Measurements from ENCODE around the gene DHX57.
"Not testable (repeated sequence)": the region's sequence is repeated elsewhere in the genome, so short reads cannot be mapped to it uniquely, and the experiment has no call there.

Gene DHX57

DNA sequence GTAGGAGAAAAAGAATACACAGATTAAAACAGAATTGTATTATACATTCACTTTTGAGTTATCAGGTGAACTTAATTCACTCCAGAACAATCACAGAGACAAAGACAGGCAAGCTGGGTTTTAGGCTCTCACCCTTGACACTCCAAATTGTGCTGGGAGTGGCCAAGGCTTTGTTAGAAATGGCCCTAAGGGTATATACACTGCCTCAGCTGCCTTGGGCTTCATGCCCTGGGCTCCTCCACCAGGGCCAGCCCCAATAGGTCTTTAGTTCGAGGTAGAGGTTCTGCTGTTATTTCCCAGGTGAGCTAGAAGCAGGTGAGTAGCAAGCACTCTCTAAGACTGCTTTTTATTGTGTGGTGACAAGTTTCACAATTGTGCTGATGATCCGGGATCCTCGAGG, 77.8 kb downstream of the DHX57 start:
- DNase-seq (ENCODE audit: low read depth in 2 of 2) = no peak

GRCh38 chr2:38797250-38797676, 78.5 kb downstream of the DHX57 start:
- no peak for DNase-seq (ENCODE audit: low read depth in 2 of 2)

DNA sequence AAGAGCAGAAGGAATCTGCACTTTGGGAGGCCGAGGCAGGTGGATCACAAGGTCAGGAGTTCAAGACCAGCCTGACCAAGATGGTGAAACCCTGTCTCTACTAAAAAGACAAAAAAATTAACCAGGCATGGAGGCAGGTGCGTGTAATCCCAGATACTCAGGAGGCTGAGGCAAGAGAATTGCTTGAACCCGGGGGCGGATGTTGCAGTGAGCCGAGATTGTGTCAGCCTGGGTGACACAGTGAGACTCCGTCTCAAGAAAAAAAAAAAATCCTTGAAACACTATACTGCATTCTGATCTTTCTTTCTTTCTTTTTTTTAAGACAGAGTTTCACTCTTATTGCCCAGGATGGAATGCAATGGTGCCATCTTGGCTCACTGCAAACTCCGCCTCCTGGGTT, 80.7 kb downstream of the DHX57 start:
- not testable (repeated sequence) for DNase-seq (ENCODE audit: low read depth in 2 of 2)

- DNase-seq (ENCODE audit: low read depth in 2 of 2) = no peak
Measured at GRCh38 chr2:38794235-38794946, 81.3 kb downstream of the DHX57 start.

- DNase-seq (ENCODE audit: low read depth in 2 of 2) = no peak
Measured at GRCh38 chr2:38793511-38793910, 82.2 kb downstream of the DHX57 start.

- DNase-seq (ENCODE audit: low read depth in 2 of 2) = no peak
Measured at GRCh38 chr2:38792751-38793150, 83.0 kb downstream of the DHX57 start.

DNA sequence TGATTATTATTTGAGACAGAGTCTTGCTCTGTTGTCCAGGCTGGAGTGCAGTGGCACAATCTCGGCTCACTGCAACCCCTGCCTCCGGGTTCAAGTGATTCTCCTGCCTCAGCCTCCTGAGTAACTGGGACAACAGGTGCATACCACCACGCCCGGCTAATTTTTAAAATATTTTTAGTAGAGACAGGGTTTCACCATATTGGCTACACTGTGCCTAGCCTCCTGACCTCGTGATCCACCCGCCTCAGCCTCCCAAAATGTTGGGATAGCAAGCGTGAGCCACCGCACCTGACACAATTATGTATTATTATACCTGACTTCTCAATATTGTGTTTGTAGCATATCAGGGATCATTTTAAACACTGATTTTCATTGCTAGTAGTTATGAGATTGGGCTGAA, 83.4 kb downstream of the DHX57 start:
- DNase-seq (ENCODE audit: low read depth in 2 of 2) = not testable (repeated sequence)

DNA sequence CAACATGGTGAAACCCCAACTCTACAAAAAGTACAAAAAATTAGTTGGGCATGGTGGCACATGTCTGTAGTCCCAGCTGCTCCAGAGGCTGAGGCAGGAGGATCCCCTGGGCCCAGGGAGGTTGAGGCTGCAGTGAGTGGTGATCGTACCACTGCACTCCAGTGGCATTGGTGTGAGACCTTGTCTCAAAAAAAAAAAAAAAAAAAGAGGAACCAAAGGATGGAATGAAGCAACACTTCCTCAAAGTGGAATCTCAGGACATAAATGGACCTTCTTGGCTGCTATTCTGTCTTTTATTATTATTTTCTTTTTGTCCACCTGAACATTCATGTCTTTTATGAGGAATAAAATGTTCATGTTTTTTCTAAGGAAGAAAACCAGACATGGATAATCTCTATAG, 84.0 kb downstream of the DHX57 start:
- no peak for DNase-seq (ENCODE audit: low read depth in 2 of 2)

DNA sequence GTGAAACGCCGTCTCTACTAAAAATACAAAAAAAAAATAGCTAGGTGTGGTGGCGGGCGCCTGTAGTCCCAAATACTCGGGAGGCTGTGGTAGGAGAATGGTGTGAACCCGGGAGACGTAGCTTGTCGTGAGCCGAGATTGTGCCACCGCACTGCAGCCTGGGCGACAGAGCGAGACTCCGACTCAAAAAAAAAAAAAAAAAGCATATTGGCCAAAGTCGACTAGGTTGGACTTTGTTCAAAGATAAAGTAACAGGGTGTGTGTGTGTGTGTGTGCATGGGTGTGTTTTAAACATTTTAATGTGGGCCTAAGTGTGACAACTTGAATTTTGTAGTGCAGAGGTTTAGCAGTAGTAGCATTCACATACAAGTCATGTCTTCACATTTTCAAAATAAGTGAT, 86.0 kb downstream of the DHX57 start:
- DNase-seq (ENCODE audit: low read depth in 2 of 2) = no peak

GRCh38 chr2:38788306-38788705, 87.4 kb downstream of the DHX57 start:
- no peak for DNase-seq (ENCODE audit: low read depth in 2 of 2)

DNA sequence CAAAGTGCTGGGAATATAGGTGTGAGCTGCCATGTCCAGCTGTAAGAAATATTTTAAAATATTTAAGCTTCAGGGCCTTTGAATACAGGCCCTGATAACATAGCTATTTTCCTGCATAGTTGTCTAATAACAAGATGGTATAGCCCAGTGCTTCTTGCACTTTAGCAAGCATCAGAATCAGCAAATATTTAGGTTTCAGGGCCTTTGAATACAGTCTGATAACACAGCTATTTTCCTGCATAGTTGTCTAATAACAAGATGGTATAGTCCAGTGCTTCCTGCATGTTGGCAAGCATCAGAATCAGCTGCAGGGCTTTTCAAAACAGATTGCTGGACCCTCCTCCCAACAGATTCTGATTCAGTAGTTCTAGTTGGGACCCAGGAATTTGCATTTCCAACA, 92.1 kb downstream of the DHX57 start:
- DNase-seq (ENCODE audit: low read depth in 2 of 2) = no peak

DNA sequence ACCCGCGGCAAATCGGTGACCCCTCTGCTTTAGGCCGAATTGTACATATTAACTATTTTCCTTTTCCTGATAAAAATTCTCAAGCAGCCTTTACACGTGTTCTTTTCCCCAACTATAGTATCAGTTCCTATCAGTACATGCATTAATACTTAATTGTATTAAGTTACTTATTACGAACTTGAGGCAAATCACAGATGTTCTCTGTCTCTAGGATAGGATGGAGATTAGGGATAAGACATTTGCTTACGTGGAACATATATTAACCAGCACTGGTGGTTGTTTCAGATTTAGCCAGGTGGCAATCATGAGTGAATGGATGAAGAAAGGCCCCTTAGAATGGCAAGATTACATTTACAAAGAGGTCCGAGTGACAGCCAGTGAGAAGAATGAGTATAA, 97.0 kb downstream of the DHX57 start:
- DNase-seq (ENCODE audit: low read depth in 2 of 2) = no peak

GRCh38 chr2:38776531-38776930, 99.2 kb downstream of the DHX57 start:
- DNase-seq (ENCODE audit: low read depth in 2 of 2) = no peak

DNA sequence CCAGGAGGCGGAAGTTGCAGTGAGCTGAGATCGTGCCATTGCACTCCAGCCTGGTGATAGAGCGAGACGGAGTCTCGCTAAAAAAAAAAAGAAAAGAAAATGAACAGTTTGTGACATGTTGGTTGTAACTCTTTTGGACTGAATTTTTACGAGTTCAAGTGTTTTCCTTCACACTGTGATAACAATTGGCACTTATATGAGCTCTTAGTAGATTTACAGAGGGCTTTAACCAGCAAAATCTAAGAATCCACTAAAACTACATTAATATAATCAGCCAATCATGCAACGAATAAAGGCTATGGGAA, 99.9 kb downstream of the DHX57 start:
- no peak for DNase-seq (ENCODE audit: low read depth in 2 of 2)

GRCh38 chr2:38775097-38775920, 100.4 kb downstream of the DHX57 start:
- DNase-seq (ENCODE audit: low read depth in 2 of 2) = no peak

GRCh38 chr2:38771632-38772031, 104.1 kb downstream of the DHX57 start:
- DNase-seq (ENCODE audit: low read depth in 2 of 2) = no peak

DNA sequence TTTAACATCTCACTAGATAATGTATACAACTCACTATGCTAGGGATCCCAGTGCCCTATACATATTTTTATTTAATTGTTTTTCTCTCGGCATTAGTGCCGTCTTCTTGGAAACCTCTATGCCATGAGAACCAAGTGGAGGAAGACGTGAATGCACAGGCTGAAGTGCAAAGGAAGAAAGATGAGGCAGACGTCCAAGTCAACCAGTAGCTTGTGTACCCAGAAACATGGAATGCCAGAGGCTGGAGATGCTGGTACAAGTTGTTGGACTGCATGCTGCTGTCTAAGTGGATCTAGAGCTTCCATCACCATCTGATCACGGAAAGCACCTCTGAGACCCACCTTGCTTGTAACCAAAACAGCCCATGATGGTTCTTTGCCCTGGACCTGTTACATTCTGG, 110.2 kb downstream of the DHX57 start:
- no peak for DNase-seq (ENCODE audit: low read depth in 2 of 2)

DNA sequence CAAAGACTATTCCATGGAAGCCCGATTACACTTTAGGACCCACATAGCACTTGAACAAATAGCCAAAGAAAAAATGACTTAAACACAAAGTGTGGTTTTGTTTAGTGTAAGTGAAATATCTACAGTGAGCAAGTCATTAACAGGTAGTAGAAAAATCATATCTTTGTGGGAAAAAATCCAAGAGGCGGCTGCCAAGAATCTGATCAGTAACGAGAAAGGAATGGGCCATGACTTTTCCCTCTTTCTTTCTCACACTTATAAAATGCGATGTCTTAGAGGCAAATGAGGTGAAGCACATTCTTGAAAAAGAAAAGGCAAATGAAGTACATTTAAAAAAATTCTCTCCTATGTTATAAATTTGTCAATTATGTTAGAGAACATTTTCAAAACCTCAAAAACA, 110.6 kb downstream of the DHX57 start:
- DNase-seq (ENCODE audit: low read depth in 2 of 2) = no peak

DNA sequence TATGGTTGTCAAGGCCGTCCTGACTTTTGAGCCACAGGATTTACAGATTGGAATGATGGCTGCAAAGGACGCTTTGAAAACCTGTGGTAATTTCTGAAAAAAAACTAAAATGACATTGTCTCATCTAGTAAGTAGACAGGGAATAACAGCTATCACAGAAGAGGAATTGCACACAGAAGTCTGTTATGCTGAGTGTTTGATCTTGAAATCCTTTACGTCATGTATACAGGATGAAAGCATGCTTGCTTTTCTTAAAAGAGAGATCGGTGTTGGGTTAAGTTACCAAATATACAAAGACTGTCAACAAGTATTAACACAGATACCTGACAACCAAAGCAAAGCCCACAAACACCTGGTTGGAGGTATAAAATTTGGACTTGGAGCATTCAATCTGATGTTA, 112.0 kb downstream of the DHX57 start:
- no peak for DNase-seq (ENCODE audit: low read depth in 2 of 2)

DNA sequence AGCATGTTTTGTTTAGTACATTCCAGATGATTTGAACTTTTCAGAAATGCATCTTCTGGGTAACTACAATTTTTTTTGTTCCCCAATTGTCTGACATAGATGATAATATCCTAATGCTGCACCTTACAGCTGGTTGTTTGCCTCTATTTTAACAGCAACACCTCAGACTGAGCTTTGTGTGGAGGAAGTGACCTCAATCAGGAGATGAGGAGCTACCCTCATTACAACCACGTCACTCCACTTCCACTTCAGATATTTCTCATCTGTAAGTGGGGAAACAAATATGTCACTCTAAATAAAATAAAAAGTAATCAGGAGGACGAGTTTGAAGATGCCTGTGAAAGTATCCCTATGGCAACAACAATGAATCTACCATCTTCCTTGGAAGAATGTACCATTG, 112.5 kb downstream of the DHX57 start:
- DNase-seq (ENCODE audit: low read depth in 2 of 2) = no peak

- not testable (repeated sequence) for DNase-seq (ENCODE audit: low read depth in 2 of 2)
Measured at GRCh38 chr2:38755891-38756290, 119.8 kb downstream of the DHX57 start.

GRCh38 chr2:38754506-38754905, 121.2 kb downstream of the DHX57 start:
- no peak for DNase-seq (ENCODE audit: low read depth in 2 of 2)

DNA sequence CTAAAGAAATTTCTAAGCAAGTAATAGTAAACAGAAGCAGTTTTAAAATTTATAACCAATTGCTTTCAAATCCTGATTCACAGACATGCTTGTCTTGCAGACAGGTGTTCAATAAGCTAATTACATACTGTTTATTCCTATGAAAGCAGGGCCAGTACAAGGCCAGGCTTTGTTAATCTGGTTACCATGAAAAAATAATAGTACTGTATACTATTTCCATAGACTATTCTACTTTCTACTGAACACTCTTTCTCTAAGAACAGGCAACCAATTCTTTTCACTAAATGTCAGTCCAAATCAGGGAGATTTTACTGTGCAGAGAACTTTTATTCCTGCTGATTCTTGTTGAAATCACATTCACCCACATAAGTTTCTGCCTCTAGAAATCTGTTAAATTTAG, 121.7 kb downstream of the DHX57 start:
- no peak for DNase-seq (ENCODE audit: low read depth in 2 of 2)
